HT1080 (cell line): Measurements from ENCODE around the gene MSX1. TPM values are rescaled to one million over a fixed set of nuclear protein-coding genes. Genes with fewer than 3 reads are reported as not detected.

Source experiments
- DNase-seq: peaks from one replicate; pipeline ENCODE4 v3.0.0-alpha.2; 2015; ENCODE audit warnings: low read depth
- total RNA-seq: library from RNA; depleted of rRNA; stranded (reverse); fragments of >200 nt; shearing (Covaris generic); gene quantifications from 2 replicates; pipeline ENCODE4 v1.2.3, GENCODE V29; 2014; rRNA removed

The MSX1 gene
- total RNA-seq, 1 experiment from 2014 or later, result 47.1 TPM

DNA sequence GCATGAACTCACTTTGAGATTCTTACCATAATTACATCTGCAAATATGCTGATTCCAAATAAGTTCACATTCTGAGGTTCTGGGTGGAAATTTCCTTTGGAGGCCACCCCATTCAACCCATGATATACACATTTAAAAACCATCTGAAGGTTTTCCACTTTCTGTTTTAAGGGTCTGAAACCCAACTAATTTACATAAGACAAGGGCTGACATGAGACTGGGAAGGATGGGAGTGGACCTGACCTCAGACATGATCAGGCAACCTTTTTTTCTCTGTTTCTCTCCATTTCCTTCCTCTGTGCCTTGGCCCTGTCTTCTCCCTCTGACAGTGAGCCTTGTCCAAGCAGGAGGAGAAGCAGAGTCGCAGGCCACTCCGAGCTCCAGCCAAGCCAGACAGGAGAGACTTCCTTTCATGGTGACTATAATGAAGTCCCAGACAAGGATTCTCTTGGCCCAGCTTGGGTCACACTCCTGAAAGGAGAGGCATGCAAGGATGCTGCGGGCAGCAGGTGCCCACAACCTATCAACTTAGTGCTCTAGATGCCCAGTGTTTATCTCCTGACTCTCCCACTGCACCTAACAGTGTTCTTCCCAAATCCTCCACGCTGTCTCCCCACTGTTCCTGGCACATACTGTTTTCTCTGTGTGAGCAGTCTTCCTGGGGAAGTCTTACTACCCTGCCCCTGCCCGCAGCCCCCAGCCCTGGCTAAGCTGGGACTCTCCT lies 39.9 kb downstream of the MSX1 start:
- DNase-seq, result no peak

- no peak for DNase-seq
These were observed 42.4 kb downstream of the MSX1 start for GRCh38 chr4:4901877-4902276.

DNA sequence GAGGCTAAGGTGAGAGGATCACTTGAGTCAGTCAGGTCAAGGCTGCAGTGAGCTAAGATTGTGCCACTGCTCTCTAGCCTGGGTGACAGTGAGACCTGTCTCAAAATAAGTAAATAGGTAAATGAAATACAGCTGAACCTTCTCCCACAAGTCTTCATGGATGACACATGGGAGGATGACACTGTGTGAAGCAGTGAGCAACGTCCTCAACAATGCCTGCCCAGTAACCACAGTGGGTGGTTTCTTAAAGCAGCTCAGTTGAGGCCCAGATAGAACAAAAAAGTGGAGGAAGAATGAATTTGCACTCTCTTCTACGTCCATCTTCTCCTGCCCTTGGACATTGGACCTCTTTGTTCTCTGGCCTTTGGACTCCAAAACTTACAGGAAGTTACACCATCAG lies 52.7 kb downstream of the MSX1 start:
- no peak for DNase-seq

- no peak for DNase-seq
These were observed 53.7 kb downstream of the MSX1 start for GRCh38 chr4:4913147-4913561.

Other genes with a start within 250 kb of the MSX1 start
- 1.5 and 2.2 TPM in 2 replicates for gene CYTL1, start 159.8 kb downstream of the MSX1 start, total RNA-seq
- 0.37 and 1.1 TPM in 2 replicates for gene STK32B, start 191.8 kb downstream of the MSX1 start, total RNA-seq